Coronary artery (tissue), 2 donors: ENCODE data around the gene ZDHHC12.

Source experiments
- DNase-seq: peaks from one replicate; pipeline ENCODE4 v3.0.0-alpha.2; 2017; ENCODE audit warnings: low spot score
- H3K27ac ChIP-seq, 2 donors: fragments of 200-600 bp; sonication (generic); one replicate each; pipeline ENCODE4 v1.5.1; 2016 to 2019
- H3K4me3 ChIP-seq: fragments of 200-600 bp; sonication (generic); 2 replicates; pipeline ENCODE4 v1.5.1; 2016; ENCODE audit warnings: mild to moderate bottlenecking, moderate library complexity
- CTCF ChIP-seq: fragments of 200-600 bp; sonication (generic); IDR thresholded peaks from one replicate; pipeline ENCODE4 v1.5.1; 2019; ENCODE audit warnings: antibody characterized with exemption

Gene ZDHHC12

GRCh38 chr9:128690684-128691034 lies 33.3 kb downstream of the ZDHHC12 start:
- peak overlapping the region; percentile 93 for H3K4me3 ChIP-seq
- no peak for TF ChIP-seq CTCF
- DNase-seq = no peak
- H3K27ac ChIP-seq = peak overlapping the region in 1 of 2 donors; percentile 97

- peak overlapping the region; percentile 93 for H3K4me3 ChIP-seq
- peak overlapping the region; percentile 46 to 97 for H3K27ac ChIP-seq
- no peak for DNase-seq
- TF ChIP-seq CTCF = no peak
These were observed 33.9 kb downstream of the ZDHHC12 start for GRCh38 chr9:128689820-128690683.

- TF ChIP-seq CTCF = no peak
- DNase-seq = no peak
- H3K4me3 ChIP-seq = peak overlapping the region; percentile 93
- peak overlapping the region; percentile 77 to 97 for H3K27ac ChIP-seq
These were observed 34.6 kb downstream of the ZDHHC12 start for GRCh38 chr9:128689293-128689774.

- TF ChIP-seq CTCF = no peak
- Histone ChIP-seq H3K27ac (peak within 1 kb of the TSS; percentile 77 to 97), H3K4me3 (peak within 1 kb of the TSS; percentile 93)
- peak; percentile 91 for DNase-seq
These were observed 35.2 kb downstream of the ZDHHC12 start, which contains the start of gene SET for GRCh38 chr9:128688501-128689292. Gene SET, plus strand, starts transcription at chr9:128689222. Its CDS starts 361 bp downstream, at chr9:128689583.

GRCh38 chr9:128687453-128687852 lies 36.5 kb downstream of the ZDHHC12 start:
- Histone ChIP-seq H3K27ac (no peak overlapping the region), H3K4me3 (no peak overlapping the region)
- no peak for DNase-seq

More at GRCh38 chr9:128687453-128687852, 36.5 kb downstream of the ZDHHC12 start:
- TF ChIP-seq CTCF = no peak
